ENCODE data around the gene C12orf60.
"Not testable (repeated sequence)": the region's sequence is repeated elsewhere in the genome, so short reads cannot be mapped to it uniquely, and the experiment has no call there.

The C12orf60 gene, protein sequence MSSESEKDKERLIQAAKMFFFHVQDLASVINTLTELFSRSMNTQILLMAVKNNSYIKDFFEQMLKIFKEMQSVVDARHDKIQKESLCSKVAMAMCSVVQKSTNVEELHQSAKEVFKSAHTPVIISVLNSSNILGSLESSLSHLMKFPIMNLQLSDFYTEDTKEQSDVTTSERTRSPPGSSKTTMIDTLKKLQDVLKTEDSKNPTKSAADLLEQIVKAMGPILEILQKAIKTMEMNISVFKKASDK

DNA sequence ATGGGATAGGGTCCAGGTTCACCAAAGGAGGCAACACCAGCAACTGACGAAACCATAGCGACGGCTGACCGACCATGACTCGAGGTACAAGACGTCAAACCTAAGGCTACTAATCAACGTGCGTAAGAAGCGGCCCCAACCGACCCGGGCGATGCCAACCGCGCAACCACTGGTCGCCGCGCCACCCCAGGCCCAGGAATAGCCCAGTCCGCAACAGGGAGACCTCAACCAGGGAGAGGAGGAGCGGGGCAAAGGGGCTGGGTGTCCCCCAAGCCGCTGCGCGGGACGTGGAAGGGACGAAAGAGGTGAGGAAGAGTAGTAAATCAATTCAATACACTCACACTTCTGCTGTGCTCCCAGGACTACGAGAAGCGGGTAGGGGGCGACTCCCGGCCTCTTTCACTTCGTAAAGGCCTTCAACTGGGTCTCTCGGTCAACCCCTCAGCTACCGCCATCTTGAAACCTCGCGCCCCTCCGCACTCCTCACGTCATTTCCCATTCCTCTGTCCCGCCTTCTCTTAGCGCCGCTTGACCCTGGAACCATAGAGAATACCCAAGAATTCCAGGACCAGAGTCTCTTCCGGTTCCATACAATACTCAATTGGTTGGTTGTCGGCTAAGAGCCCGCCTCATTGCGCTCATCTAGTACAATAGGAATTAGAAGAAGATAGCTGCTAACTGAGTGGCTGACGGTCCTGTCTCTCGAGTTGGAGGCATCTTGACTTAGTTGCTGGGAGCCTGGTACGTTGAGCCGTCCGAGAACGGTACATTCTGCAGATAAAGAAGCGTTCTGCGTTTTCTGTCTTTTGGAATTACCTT is at the start of gene C12orf60, which contains the start of gene WBP11:
Gene C12orf60 (plus strand): TSS at position 660 of the 819 bp plus-strand sequence. CDS start 19,266 bp downstream, outside the sequence.
Gene WBP11 (minus strand): TSS at position 468 of the 819 bp plus-strand sequence. CDS start 2,095 bp downstream, outside the sequence.
- TF ChIP-seq, protein P1, sequence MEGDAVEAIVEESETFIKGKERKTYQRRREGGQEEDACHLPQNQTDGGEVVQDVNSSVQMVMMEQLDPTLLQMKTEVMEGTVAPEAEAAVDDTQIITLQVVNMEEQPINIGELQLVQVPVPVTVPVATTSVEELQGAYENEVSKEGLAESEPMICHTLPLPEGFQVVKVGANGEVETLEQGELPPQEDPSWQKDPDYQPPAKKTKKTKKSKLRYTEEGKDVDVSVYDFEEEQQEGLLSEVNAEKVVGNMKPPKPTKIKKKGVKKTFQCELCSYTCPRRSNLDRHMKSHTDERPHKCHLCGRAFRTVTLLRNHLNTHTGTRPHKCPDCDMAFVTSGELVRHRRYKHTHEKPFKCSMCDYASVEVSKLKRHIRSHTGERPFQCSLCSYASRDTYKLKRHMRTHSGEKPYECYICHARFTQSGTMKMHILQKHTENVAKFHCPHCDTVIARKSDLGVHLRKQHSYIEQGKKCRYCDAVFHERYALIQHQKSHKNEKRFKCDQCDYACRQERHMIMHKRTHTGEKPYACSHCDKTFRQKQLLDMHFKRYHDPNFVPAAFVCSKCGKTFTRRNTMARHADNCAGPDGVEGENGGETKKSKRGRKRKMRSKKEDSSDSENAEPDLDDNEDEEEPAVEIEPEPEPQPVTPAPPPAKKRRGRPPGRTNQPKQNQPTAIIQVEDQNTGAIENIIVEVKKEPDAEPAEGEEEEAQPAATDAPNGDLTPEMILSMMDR (IDR thresholded peaks at IDR 0.05; ENCODE audit: insufficient read depth, low read depth, low read length, missing control alignments), result no peak
- peak within 1 kb of the TSS; percentile 77 for H3K4me3 ChIP-seq (ENCODE audit: low read depth, low read length)
- DNase-seq (ENCODE audit: low read depth), result peak; percentile 98

DNA sequence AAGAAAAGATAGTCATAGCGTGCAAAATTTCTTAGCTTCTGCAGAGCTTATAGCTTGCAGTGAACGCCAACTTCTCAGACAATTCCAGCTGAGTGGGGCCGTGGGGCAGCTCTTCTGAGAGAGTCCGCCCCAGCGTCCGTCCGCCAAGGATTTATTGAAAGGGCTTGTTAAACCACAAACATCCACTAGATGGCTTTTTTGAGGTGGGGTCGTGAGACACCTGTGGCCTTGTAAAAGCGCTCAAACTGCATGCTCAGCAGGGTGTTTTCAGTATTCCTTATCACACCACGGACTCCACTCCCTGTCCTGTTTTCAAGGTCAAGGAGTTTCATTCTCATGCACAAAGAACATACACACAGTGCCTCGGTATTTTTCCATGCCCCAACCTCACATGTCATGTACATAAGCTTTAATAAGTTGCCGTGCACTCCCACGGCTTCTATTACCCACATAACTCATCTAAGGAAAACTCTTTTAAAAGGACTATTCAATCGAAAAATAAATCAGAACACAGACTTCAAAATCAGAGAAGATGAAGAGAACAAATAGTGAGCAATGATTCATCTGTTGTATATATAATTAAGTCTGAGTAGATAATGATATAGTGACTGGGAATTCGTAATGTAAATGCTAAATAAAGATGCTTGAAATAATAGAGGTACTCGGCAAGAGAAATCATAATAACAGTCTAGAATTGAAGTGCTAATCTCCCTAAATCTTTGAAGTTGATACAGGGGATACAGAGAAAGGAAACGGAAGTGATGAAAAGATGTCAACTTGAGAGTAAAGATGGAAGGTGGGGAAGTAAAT is 46.9 kb upstream of the C12orf60 start:
- no peak for DNase-seq (ENCODE audit: low read depth)
- TF ChIP-seq, protein P1 (IDR thresholded peaks at IDR 0.05; ENCODE audit: insufficient read depth, low read depth, low read length, missing control alignments), result no peak
- no peak overlapping the region for H3K4me3 ChIP-seq (ENCODE audit: low read depth, low read length)

DNA sequence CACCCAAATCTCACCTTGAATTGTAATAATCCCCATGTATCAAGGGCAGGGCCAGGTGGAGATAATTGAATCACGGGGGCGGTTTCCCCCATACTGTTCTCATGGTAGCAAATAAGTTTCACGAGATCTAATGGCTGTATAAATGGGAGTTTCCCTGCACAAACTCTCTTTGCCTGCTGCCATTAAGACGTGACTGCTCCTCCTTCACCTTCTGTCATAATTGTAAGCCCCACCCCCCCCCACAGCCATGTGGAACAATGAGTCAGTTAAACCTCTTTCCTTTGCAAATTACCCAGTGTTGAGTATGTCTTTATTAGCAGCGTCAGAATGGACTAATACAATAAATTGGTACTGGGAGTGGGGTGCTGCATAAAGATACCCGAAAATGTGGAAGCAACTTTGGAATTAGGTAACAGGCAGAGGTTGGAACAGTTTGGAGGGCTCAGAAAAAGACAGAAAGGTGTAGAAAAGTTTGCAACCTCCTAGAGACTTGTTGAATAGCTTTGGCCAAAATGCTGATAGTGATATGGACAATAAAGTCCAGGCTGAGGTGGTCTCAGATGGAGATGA is 43.7 kb upstream of the C12orf60 start:
- not testable (repeated sequence) for H3K4me3 ChIP-seq (ENCODE audit: low read depth, low read length); DNase-seq (ENCODE audit: low read depth)

DNA sequence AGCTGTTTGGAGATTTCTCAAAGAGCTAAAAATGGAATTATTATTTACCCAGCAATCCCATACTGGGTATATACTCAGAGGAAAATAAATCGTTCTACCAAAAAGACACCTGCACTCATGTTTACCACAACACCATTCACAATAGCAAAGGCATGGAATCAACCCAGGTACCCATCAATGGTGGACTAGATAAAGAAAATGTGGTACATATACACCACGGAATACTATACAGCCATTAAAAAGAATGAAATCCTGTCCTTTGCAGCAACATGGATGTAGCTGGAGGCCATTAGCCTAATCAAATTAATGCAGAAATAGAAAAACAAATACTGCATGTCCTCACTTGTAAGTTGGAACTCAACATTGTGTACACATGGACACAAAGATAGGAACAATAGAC is 38.1 kb upstream of the C12orf60 start:
- no peak overlapping the region for H3K4me3 ChIP-seq (ENCODE audit: low read depth, low read length)
- no peak for DNase-seq (ENCODE audit: low read depth)
- TF ChIP-seq, protein P1 (IDR thresholded peaks at IDR 0.05; ENCODE audit: insufficient read depth, low read depth, low read length, missing control alignments), result no peak

DNA sequence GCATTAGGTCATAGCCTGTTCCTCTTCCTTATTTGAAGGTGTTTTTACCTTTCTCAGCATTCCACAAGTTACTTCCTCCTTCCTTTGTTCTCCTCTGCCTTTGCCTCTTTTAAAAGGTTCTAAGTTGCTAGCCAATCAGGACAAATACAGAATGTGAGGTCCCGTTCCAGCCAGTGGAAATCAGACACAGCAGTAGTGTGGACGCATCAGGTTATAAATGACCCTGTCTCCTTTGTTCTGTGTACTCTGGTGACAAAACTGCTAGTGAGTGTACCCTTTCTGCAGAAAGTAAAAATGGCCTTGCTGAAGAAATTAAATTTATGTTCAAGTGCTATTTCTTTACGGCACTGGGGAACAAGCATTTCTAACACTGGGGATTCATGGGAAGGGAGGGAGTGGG is 37.5 kb upstream of the C12orf60 start:
- DNase-seq (ENCODE audit: low read depth); H3K4me3 ChIP-seq (ENCODE audit: low read depth, low read length): not testable (repeated sequence)

DNA sequence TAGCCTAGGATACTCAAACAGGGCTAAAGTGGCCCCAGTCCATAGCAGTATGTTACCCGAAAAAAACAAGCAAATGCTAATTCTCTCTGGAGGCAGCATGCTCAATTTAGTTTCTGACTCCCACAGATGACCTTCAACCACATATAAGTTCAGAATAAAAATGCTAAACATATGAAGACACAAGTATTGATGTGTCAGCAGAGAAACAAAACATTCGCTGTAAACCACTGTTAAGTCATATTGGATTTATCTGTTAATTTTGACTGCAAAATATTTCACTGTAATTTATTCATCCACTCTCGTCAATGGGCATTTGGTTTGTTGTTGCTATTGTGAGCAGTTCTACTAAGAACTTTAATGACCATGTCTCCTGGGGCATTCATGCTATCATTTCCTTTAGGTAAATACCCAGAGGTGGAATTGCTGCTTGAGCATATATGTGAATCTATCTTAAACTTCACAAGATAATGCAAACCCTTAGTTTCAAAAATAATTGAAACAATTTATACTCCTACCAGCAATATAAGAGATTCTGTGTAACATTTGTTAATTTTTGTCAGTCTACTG is 36.7 kb upstream of the C12orf60 start:
- TF ChIP-seq, protein P1 (IDR thresholded peaks at IDR 0.05; ENCODE audit: insufficient read depth, low read depth, low read length, missing control alignments), result no peak
- no peak overlapping the region for H3K4me3 ChIP-seq (ENCODE audit: low read depth, low read length)
- DNase-seq (ENCODE audit: low read depth), result no peak

DNA sequence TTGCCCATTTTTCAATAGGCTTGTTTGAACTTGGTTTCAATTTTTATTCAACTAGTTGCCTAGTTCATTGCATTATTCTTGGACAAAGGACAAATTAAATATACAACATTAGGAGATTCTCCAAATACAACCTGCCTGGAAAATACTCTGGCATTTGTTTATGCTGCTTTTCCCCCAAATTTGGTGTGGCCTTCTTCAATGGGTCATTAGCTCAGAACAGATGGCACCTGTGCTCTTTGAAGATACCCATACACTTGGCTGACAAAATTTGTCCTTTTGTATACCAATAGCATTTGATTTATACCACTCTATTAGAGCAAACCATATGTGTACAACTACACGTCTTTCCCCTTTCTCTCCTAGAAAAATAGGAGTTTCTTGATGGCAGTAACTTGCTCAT is 35.9 kb upstream of the C12orf60 start:
- TF ChIP-seq, protein P1 (IDR thresholded peaks at IDR 0.05; ENCODE audit: insufficient read depth, low read depth, low read length, missing control alignments), result no peak
- H3K4me3 ChIP-seq (ENCODE audit: low read depth, low read length), result peak overlapping the region; percentile 92
- no peak for DNase-seq (ENCODE audit: low read depth)

Data from GM12865 (cell line).